B cell (primary cell): ENCODE data around the gene SLC24A3. TPM values are rescaled to one million over a fixed set of nuclear protein-coding genes. Genes with fewer than 3 reads are reported as not detected.

Source experiments
- ATAC-seq: fragments of 200-7000 bp; cut with Tn5 transposase; one replicate; pipeline ENCODE4 v1.10.0; 2021; ENCODE audit warnings: low read depth, mild to moderate bottlenecking, moderate number of reproducible peaks, moderate library complexity
- CTCF ChIA-PET: fragments of 350-600 bp; sonication (Branson Sonifier 250); formaldehyde crosslinking; loops from one replicate; lab custom pipeline; 2021; ENCODE audit warnings: antibody characterized with exemption, inconsistent platforms; lab: Charles Lee
- POLR2A ChIA-PET: fragments of 350-600 bp; sonication (Branson Sonifier 250); formaldehyde crosslinking; loops from one replicate; lab custom pipeline; 2021; ENCODE audit warnings: antibody characterized with exemption; lab: Charles Lee
- DNase-seq: peaks from one replicate; pipeline ENCODE4 v3.0.0; 2013
- H2AFZ ChIP-seq: 2 replicates; pipeline ENCODE4 v1.6.1; 2012; ENCODE audit warnings: mild to moderate bottlenecking, low read depth, low read length; ENCODE audit not compliant: insufficient read depth, poor library complexity, severe bottlenecking
- H3K27ac ChIP-seq, 2 donors: 1 replicate in 1 of 2; 2 replicates in 1 of 2; pipeline ENCODE4 v1.5.1; 2012 to 2013; ENCODE audit warnings: low read length in 2 of 2, mild to moderate bottlenecking in 2 of 2, moderate library complexity in 1 of 2
- H3K27me3 ChIP-seq, 4 experiments: fragments of 200-600 bp in 1 of 4; sonication (generic) in 1 of 4; replicated peaks in 1 of 4; 1 replicate in 2 of 4; 2 replicates in 2 of 4; pipeline versions ENCODE4 v1.6.1 to v1.7.0; 2013 to 2016; ENCODE audit warnings: low read length in 3 of 4, mild to moderate bottlenecking in 2 of 4, mixed read lengths in 1 of 4, moderate library complexity in 1 of 4; ENCODE audit not compliant: insufficient read depth in 4 of 4, control insufficient read depth in 3 of 4; ENCODE audit errors: control extremely low read depth in 1 of 4
- H3K36me3 ChIP-seq, 2 experiments: replicated peaks in 1 of 2; 1 replicate in 1 of 2; 2 replicates in 1 of 2; pipeline versions ENCODE4 v1.6.1 to v1.7.1; 2013; ENCODE audit warnings: low read length in 1 of 2; ENCODE audit not compliant: insufficient read depth in 2 of 2, control insufficient read depth in 1 of 2; ENCODE audit errors: control extremely low read depth in 1 of 2, extremely low read depth in 1 of 2
- H3K4me1 ChIP-seq, 2 donors: fragments of 200-600 bp in 1 of 2; sonication (generic) in 1 of 2; 1 replicate in 1 of 2; 2 replicates in 1 of 2; pipeline versions ENCODE4 v1.5.1 to v1.6.1; 2013 to 2017; ENCODE audit warnings: low read length in 2 of 2; ENCODE audit not compliant: control insufficient read depth in 2 of 2, insufficient read depth in 2 of 2
- H3K4me2 ChIP-seq: replicated peaks from 2 replicates; pipeline ENCODE3; 2012; ENCODE audit warnings: mild to moderate bottlenecking, low read depth, low read length; ENCODE audit not compliant: poor library complexity, severe bottlenecking
- H3K4me3 ChIP-seq, 5 experiments: fragments of 200-600 bp in 1 of 5; sonication (generic) in 1 of 5; 1 replicate in 3 of 5; 2 replicates in 2 of 5; pipeline versions ENCODE4 v1.5.1 to v1.7.0; 2011 to 2016; ENCODE audit warnings: low read length in 4 of 5, mild to moderate bottlenecking in 4 of 5, low read depth in 2 of 5, control low read depth in 1 of 5, moderate library complexity in 1 of 5; ENCODE audit not compliant: insufficient read depth in 1 of 5; ENCODE audit errors: control extremely low read depth in 1 of 5, extremely low read depth in 1 of 5
- H3K79me2 ChIP-seq: fragments of 200-600 bp; sonication (generic); one replicate; pipeline ENCODE4 v1.6.0; 2016; ENCODE audit warnings: low read length; ENCODE audit not compliant: control insufficient read depth, insufficient read depth
- H3K9ac ChIP-seq: fragments of 200-600 bp; sonication (generic); 2 replicates; pipeline ENCODE4 v1.6.1; 2017; ENCODE audit warnings: mild to moderate bottlenecking, low read length, moderate library complexity
- H3K9me3 ChIP-seq, 3 donors: one replicate each; pipeline versions ENCODE4 v1.6.1 to v1.7.1; 2013; ENCODE audit warnings: low read length in 2 of 3; ENCODE audit not compliant: control insufficient read depth in 2 of 3, insufficient read depth in 1 of 3; ENCODE audit errors: control extremely low read depth in 1 of 3
- H4K20me1 ChIP-seq: 2 replicates; pipeline ENCODE4 v1.6.0; 2012; ENCODE audit warnings: mild to moderate bottlenecking, low read length; ENCODE audit not compliant: insufficient read depth, control insufficient read depth, poor library complexity, severe bottlenecking
- H3K27ac Mint-ChIP-seq: one replicate; pipeline ENCODE4 v1.8.0; 2021; ENCODE audit warnings: mixed read lengths
- H3K27me3 Mint-ChIP-seq: one replicate; pipeline ENCODE4 v1.8.0; 2021; ENCODE audit warnings: mixed read lengths
- H3K4me1 Mint-ChIP-seq: one replicate; pipeline ENCODE4 v1.8.0; 2021; ENCODE audit warnings: mixed read lengths
- H3K4me3 Mint-ChIP-seq: one replicate; pipeline ENCODE4 v1.8.0; 2021; ENCODE audit warnings: mixed read lengths
- H3K9me3 Mint-ChIP-seq: one replicate; pipeline ENCODE4 v1.8.0; 2022; ENCODE audit warnings: mixed read lengths; ENCODE audit not compliant: insufficient read depth
- CTCF ChIP-seq: fragments of 200-600 bp; IDR thresholded peaks from one replicate; pipeline ENCODE4 v1.8.0; 2022; ENCODE audit warnings: antibody characterized with exemption, mild to moderate bottlenecking
- EZH2 ChIP-seq: IDR thresholded peaks from 2 replicates; pipeline ENCODE4 v1.6.1; 2012; ENCODE audit warnings: borderline replicate concordance, low read depth, mild to moderate bottlenecking, moderate library complexity, low read length; ENCODE audit not compliant: insufficient read depth, poor library complexity, severe bottlenecking
- WGBS: methylation state at CpG from one replicate; pipeline ENCODE4 v1.1.5; 2013; ENCODE audit warnings: missing lambda C conversion rate; ENCODE audit not compliant: insufficient coverage; 5-methylcytosine and 5-hydroxymethylcytosine counted together
- intact Hi-C: fragments of 100-400 bp; cut with micrococcal nuclease; formaldehyde crosslinking; loops from one replicate; pipeline ENCODE4 v1.10.0; 2022
- polyA plus RNA-seq: library from polyadenylated mRNA; depleted of rRNA; stranded (reverse); fragments of >200 nt; gene quantifications from 2 replicates; pipeline ENCODE4 v1.2.3, GENCODE V29; 2012
- total RNA-seq, 2 donors: library from RNA; stranded (reverse); fragments of 120-200 nt in 1 of 2; gene quantifications; 1 replicate in 1 of 2; 2 replicates in 1 of 2; pipeline versions ENCODE4 v1.2.3 to v1.2.4, GENCODE V29; 2013 to 2022

Gene SLC24A3
- total and polyA plus RNA-seq, 2 donors (not counting 1 experiment from before 2014, with no cell fraction given), result not detected

GRCh38 chr20:19351542-19351941 is 139.1 kb downstream of the SLC24A3 start:
- Histone ChIP-seq H3K9ac (no peak overlapping the region), H3K4me2 (no peak overlapping the region), H3K9me3 (no peaks in the 10 kb centered on the region), H3K4me1 (no peaks in the 10 kb centered on the region), H2AFZ (no peak overlapping the region), H3K4me3 (no peak overlapping the region), H3K27ac (no peak overlapping the region), H3K36me3 (no peaks in the 10 kb centered on the region), H4K20me1 (no peaks in the 10 kb centered on the region), H3K79me2 (no peaks in the 10 kb centered on the region), H3K27me3 (no peaks in the 10 kb centered on the region)
- POLR2A ChIA-PET, result no interaction called here
- peaks cover 15% of the 10 kb centered on the region for H3K27me3 Mint-ChIP-seq
- no peak overlapping the region for H3K4me3 Mint-ChIP-seq
- no peak for ATAC-seq
- no peak for TF ChIP-seq CTCF
- no peaks in the 10 kb centered on the region for H3K9me3 Mint-ChIP-seq
- CTCF ChIA-PET, result no interaction called here
- WGBS, result no CpG with 5 or more reads among the region's 2 CpGs
- H3K4me1 Mint-ChIP-seq, result peaks cover 3% of the 10 kb centered on the region
- no peak overlapping the region for H3K27ac Mint-ChIP-seq
- no peak for DNase-seq
- intact Hi-C loops, result no loop called here

DNA sequence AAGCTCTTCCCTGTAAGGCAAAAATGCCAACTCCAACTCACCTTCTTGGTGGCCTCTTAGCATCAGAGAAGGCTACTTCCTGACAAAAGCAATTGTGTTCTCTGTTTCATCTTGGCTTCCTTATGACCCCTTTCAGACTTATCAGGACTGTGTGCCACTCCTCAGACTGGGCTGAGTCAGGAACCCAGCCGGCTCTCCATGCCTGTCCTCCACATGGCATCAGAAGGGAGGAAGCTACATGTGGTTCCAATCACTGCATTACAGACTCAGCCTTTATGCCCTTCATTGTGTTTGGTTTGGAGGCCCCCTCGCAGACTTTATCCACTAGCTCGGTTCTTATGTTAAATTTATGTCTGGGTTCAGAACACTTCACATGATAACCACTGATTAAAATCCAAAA is 142.5 kb downstream of the SLC24A3 start:
- Mint-ChIP-seq H3K4me1 (no peaks in the 10 kb centered on the region), H3K27me3 (peaks cover 14% of the 10 kb centered on the region), H3K27ac (no peak overlapping the region), H3K9me3 (no peaks in the 10 kb centered on the region), H3K4me3 (no peak overlapping the region)
- no peaks in the 10 kb centered on the region for H3K79me2 ChIP-seq
- no peak for ATAC-seq
- H3K27me3 ChIP-seq, result no peaks in the 10 kb centered on the region
- H2AFZ ChIP-seq, result no peak overlapping the region
- no peaks in the 10 kb centered on the region for H3K36me3 ChIP-seq
- H3K4me1 ChIP-seq, result no peaks in the 10 kb centered on the region
- no peaks in the 10 kb centered on the region for H4K20me1 ChIP-seq
- intact Hi-C loops, result no loop called here
- DNase-seq, result no peak
- CTCF ChIA-PET, result no interaction called here
- H3K4me2 ChIP-seq, result no peak overlapping the region
- POLR2A ChIA-PET, result no interaction called here
- H3K27ac ChIP-seq, result no peak overlapping the region
- TF ChIP-seq EZH2 (no peak), CTCF (no peak)
- H3K9me3 ChIP-seq, result peaks cover 0 to 3% (median 0%) of the 10 kb centered on the region in 3 donors
- no peak overlapping the region for H3K4me3 ChIP-seq
- 60% methylated on average over 1 of the region's 3 CpGs for WGBS
- H3K9ac ChIP-seq, result no peak overlapping the region
